ENCODE data around the gene SLBP. TPM values are rescaled to one million over a fixed set of nuclear protein-coding genes. Genes with fewer than 3 reads are reported as not detected.
"Not testable (repeated sequence)": the region's sequence is repeated elsewhere in the genome, so short reads cannot be mapped to it uniquely, and the experiment has no call there.

Gene SLBP
- total RNA-seq, 6 experiments from 2014 or later, result 44.7 to 61.9 (median 58.4) TPM

- no peaks in the 10 kb centered on the region for H3K9me3 Mint-ChIP-seq
- H3K36me3 Mint-ChIP-seq (ENCODE audit: low read depth), result peaks cover 35% of the 10 kb centered on the region
- no peak for DNase-seq
- H3K27ac Mint-ChIP-seq, result no peak overlapping the region
- no peak for TF ChIP-seq CTCF (IDR thresholded peaks at IDR 0.05)
- peaks cover 28% of the 10 kb centered on the region for H3K4me1 Mint-ChIP-seq (ENCODE audit: low read depth)
- no peak overlapping the region for H3K4me3 Mint-ChIP-seq
- no peaks in the 10 kb centered on the region for H3K27me3 Mint-ChIP-seq (ENCODE audit: insufficient read depth)
These were observed 8.3 kb downstream of the SLBP start for GRCh38 chr4:1703867-1704266.

GRCh38 chr4:1701671-1702070 lies 10.4 kb downstream of the SLBP start:
- peaks cover 26% of the 10 kb centered on the region for H3K36me3 Mint-ChIP-seq (ENCODE audit: low read depth)
- H3K9me3 Mint-ChIP-seq; H3K27me3 Mint-ChIP-seq (ENCODE audit: insufficient read depth); DNase-seq; H3K27ac Mint-ChIP-seq; H3K4me3 Mint-ChIP-seq: not testable (repeated sequence)
- peaks cover 19% of the 10 kb centered on the region for H3K4me1 Mint-ChIP-seq (ENCODE audit: low read depth)

- no peak overlapping the region for H3K4me3 Mint-ChIP-seq
- no peak for DNase-seq
- no peaks in the 10 kb centered on the region for H3K27me3 Mint-ChIP-seq (ENCODE audit: insufficient read depth)
- peaks cover 25% of the 10 kb centered on the region for H3K36me3 Mint-ChIP-seq (ENCODE audit: low read depth)
- no peak overlapping the region for H3K27ac Mint-ChIP-seq
- no peak for TF ChIP-seq CTCF (IDR thresholded peaks at IDR 0.05)
- no peaks in the 10 kb centered on the region for H3K9me3 Mint-ChIP-seq
- no peaks in the 10 kb centered on the region; the same call in 1 of the 2 replicates for H3K4me1 Mint-ChIP-seq (ENCODE audit: low read depth)
These were observed 16.2 kb downstream of the SLBP start for GRCh38 chr4:1695913-1696312.

GRCh38 chr4:1693131-1693896 lies 18.8 kb downstream of the SLBP start:
- TF ChIP-seq CTCF (IDR thresholded peaks at IDR 0.05), result peak; percentile 98
- DNase-seq, result peak; percentile 66
- Mint-ChIP-seq H3K4me3 (no peak overlapping the region), H3K36me3 (ENCODE audit: low read depth) (peaks cover 32% of the 10 kb centered on the region), H3K9me3 (no peaks in the 10 kb centered on the region), H3K4me1 (ENCODE audit: low read depth) (no peaks in the 10 kb centered on the region; the same call in 1 of the 2 replicates), H3K27ac (no peak overlapping the region), H3K27me3 (ENCODE audit: insufficient read depth) (peaks cover 2% of the 10 kb centered on the region; the same call in 1 of the 2 replicates)

GRCh38 chr4:1691737-1692373 lies 20.3 kb downstream of the SLBP start:
- H3K27me3 Mint-ChIP-seq (ENCODE audit: insufficient read depth), result peaks cover 2% of the 10 kb centered on the region; the same call in 1 of the 2 replicates
- no peaks in the 10 kb centered on the region for H3K9me3 Mint-ChIP-seq
- no peak for DNase-seq
- no peak overlapping the region for H3K4me3 Mint-ChIP-seq
- no peak overlapping the region for H3K27ac Mint-ChIP-seq
- TF ChIP-seq CTCF (IDR thresholded peaks at IDR 0.05), result no peak
- peaks cover 32% of the 10 kb centered on the region for H3K36me3 Mint-ChIP-seq (ENCODE audit: low read depth)
- H3K4me1 Mint-ChIP-seq (ENCODE audit: low read depth), result no peaks in the 10 kb centered on the region; the same call in 1 of the 2 replicates

- peaks cover 26% of the 10 kb centered on the region for H3K36me3 Mint-ChIP-seq (ENCODE audit: low read depth)
- TF ChIP-seq CTCF (IDR thresholded peaks at IDR 0.05), result no peak
These were observed 21.4 kb downstream of the SLBP start for GRCh38 chr4:1690698-1691097.

More at GRCh38 chr4:1690698-1691097, 21.4 kb downstream of the SLBP start:
- H3K9me3 Mint-ChIP-seq, result no peaks in the 10 kb centered on the region
- no peaks in the 10 kb centered on the region; the same call in 1 of the 2 replicates for H3K4me1 Mint-ChIP-seq (ENCODE audit: low read depth)
- DNase-seq, result no peak
- H3K27ac Mint-ChIP-seq, result no peak overlapping the region
- no peak overlapping the region for H3K4me3 Mint-ChIP-seq
- H3K27me3 Mint-ChIP-seq (ENCODE audit: insufficient read depth), result peaks cover 5% of the 10 kb centered on the region

Data from HFFc6 (cell line).